ENCODE results near the gene DCC.

DCC gene

GRCh38 chr18:52391810-52392559 lies 52.0 kb downstream of the DCC start:
- TF ChIP-seq CTCF (IDR thresholded peaks at IDR 0.05; ENCODE audit: low read depth, low read length) = no peak
- no peak for DNase-seq (ENCODE audit: low read depth, low spot score)
- in situ Hi-C loops (cut with HindIII; ENCODE audit: low sequenced_read_pairs) = no loop called here
- no peak overlapping the region for H3K4me3 ChIP-seq (ENCODE audit: low read depth, low read length)

- in situ Hi-C loops (cut with HindIII; ENCODE audit: low sequenced_read_pairs) = no loop called here
- TF ChIP-seq CTCF (IDR thresholded peaks at IDR 0.05; ENCODE audit: low read depth, low read length) = no peak
- DNase-seq (ENCODE audit: low read depth, low spot score) = peak; percentile 40
These were observed 54.6 kb downstream of the DCC start for GRCh38 chr18:52394602-52395001.

GRCh38 chr18:52395146-52395852 lies 55.3 kb downstream of the DCC start:
- H3K4me3 ChIP-seq (ENCODE audit: low read depth, low read length) = no peak overlapping the region
- no peak for TF ChIP-seq CTCF (IDR thresholded peaks at IDR 0.05; ENCODE audit: low read depth, low read length)
- in situ Hi-C loops (cut with HindIII; ENCODE audit: low sequenced_read_pairs) = no loop called here
- DNase-seq (ENCODE audit: low read depth, low spot score) = no peak

More at GRCh38 chr18:52394602-52395001, 54.6 kb downstream of the DCC start:
- H3K4me3 ChIP-seq (ENCODE audit: low read depth, low read length) = no peak overlapping the region

GRCh38 chr18:52401236-52401635 lies 61.2 kb downstream of the DCC start:
- in situ Hi-C loops (cut with HindIII; ENCODE audit: low sequenced_read_pairs) = no loop called here

GRCh38 chr18:52402814-52403213 lies 62.8 kb downstream of the DCC start:
- DNase-seq (ENCODE audit: low read depth, low spot score) = no peak
- in situ Hi-C loops (cut with HindIII; ENCODE audit: low sequenced_read_pairs) = no loop called here

More at GRCh38 chr18:52401236-52401635, 61.2 kb downstream of the DCC start:
- no peak overlapping the region for H3K4me3 ChIP-seq (ENCODE audit: low read depth, low read length)
- DNase-seq (ENCODE audit: low read depth, low spot score) = peak; percentile 24
- no peak for TF ChIP-seq CTCF (IDR thresholded peaks at IDR 0.05; ENCODE audit: low read depth, low read length)

More at GRCh38 chr18:52402814-52403213, 62.8 kb downstream of the DCC start:
- no peak overlapping the region for H3K4me3 ChIP-seq (ENCODE audit: low read depth, low read length)
- no peak for TF ChIP-seq CTCF (IDR thresholded peaks at IDR 0.05; ENCODE audit: low read depth, low read length)
